SU-DHL-6 (cell line): ENCODE measurements around the gene YEATS2.

Source experiments
- CTCF ChIP-seq: fragments of 200-600 bp; sonication (generic); IDR thresholded peaks from one replicate; pipeline ENCODE4 v1.5.1; 2017; ENCODE audit warnings: antibody characterized with exemption, mild to moderate bottlenecking, low read length, moderate library complexity; ENCODE audit not compliant: insufficient read depth, poor library complexity, severe bottlenecking
- EZH2phosphoT487 ChIP-seq: fragments of 200-600 bp; sonication (generic), shearing (Covaris generic); conservative IDR thresholded peaks from 2 replicates; pipeline ENCODE4 v1.6.1; 2018; ENCODE audit warnings: mild to moderate bottlenecking, antibody characterized with exemption, low read length, moderate library complexity, mixed read lengths

GRCh38 chr3:183837894-183838293 lies 140.3 kb downstream of the YEATS2 start:
- TF ChIP-seq CTCF = no peak
- no peak for TF ChIP-seq EZH2phosphoT487
